Measurements from ENCODE around the gene KCTD16. TPM values are rescaled to one million over a fixed set of nuclear protein-coding genes. Genes with fewer than 3 reads are reported as not detected.

KCTD16 gene
- total RNA-seq, 2 donors from 2014 or later, result 0.14 to 0.62 TPM

DNA sequence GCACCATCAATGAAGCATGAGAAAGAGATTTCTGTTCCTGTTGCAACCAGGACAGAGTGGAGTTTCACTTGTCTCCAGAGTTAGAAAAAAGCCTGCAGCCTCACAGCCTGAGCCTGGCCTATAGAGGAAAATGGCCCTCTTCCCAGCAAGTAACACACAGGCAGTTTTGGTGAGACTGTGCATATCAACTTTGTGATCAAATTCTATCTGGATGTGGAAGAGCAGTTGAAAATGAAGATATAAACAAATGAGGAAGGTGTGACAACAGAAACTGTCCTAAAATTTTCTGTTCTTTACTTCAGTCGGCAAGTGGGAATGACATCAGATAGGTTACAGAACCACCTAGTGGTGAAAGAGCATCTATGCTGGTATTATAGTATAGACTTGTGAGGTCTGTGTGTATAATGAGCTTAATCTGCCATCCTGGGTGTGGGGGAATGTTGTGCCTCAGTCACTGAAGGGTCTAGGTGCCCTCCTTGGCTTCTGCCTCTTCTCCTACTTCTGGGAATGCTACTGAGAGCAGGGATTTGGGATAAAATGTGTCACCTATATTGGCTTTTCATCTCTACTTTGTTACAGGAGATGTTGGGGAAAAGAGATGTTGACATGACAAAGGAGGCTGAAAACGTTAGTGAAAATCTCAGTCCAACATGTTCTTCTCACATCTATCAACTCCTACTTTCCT, 28.4 kb upstream of the KCTD16 start:
- intact Hi-C loops (cut with DNase I), result loop anchor here (5.0 kb wide), 1 partner anchor 1220 kb away; no protein-coding TSS in a partner anchor
- no peak for TF ChIP-seq POLR2AphosphoS5 (IDR thresholded peaks at IDR 0.05)
- TF ChIP-seq, protein P1, sequence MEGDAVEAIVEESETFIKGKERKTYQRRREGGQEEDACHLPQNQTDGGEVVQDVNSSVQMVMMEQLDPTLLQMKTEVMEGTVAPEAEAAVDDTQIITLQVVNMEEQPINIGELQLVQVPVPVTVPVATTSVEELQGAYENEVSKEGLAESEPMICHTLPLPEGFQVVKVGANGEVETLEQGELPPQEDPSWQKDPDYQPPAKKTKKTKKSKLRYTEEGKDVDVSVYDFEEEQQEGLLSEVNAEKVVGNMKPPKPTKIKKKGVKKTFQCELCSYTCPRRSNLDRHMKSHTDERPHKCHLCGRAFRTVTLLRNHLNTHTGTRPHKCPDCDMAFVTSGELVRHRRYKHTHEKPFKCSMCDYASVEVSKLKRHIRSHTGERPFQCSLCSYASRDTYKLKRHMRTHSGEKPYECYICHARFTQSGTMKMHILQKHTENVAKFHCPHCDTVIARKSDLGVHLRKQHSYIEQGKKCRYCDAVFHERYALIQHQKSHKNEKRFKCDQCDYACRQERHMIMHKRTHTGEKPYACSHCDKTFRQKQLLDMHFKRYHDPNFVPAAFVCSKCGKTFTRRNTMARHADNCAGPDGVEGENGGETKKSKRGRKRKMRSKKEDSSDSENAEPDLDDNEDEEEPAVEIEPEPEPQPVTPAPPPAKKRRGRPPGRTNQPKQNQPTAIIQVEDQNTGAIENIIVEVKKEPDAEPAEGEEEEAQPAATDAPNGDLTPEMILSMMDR (IDR thresholded peaks at IDR 0.05), result peak in 3 of 4 experiments; percentile 45 to 53 (median 53)

DNA sequence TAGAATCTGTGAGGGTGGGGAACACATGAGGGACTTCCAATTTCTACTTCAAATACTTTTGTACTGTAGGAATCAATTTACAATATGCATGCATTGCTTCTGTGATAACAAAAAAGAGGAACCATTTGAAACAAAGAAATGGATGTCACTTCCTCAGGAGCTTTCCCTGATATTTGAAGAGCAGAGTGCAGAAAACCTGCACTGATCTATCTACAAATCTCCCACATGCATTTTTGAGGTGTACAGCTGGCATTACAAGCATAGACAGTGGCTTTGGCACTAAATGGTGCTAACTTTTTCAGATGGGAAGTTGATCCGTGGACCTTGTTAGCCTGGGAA, 27.9 kb upstream of the KCTD16 start:
- no peaks in the 10 kb centered on the region for H3K27me3 ChIP-seq (replicated peaks; ENCODE audit: insufficient read depth)
- 62% methylated on average over 1 of the region's 1 CpG for WGBS
- H3K4me1 ChIP-seq (replicated peaks), result no peaks in the 10 kb centered on the region
- no peak for DNase-seq (ENCODE audit: low spot score)
- no peaks in the 10 kb centered on the region for H3K9me3 ChIP-seq
- intact Hi-C loops (cut with DNase I), result loop anchor here (5.0 kb wide), 1 partner anchor 1220 kb away; no protein-coding TSS in a partner anchor
- no peak overlapping the region for H3K4me3 ChIP-seq
- H3K27ac ChIP-seq, result no peak overlapping the region
- TF ChIP-seq POLR2AphosphoS5 (IDR thresholded peaks at IDR 0.05) (no peak), POLR2A (IDR thresholded peaks at IDR 0.05) (no peak)
- TF ChIP-seq, protein P1 (IDR thresholded peaks at IDR 0.05), result no peak
- no peaks in the 10 kb centered on the region for H3K36me3 ChIP-seq

More for the DNA sequence above, 28.4 kb upstream of the KCTD16 start:
- no peaks in the 10 kb centered on the region for H3K9me3 ChIP-seq
- H3K27ac ChIP-seq, result no peak overlapping the region
- DNase-seq (ENCODE audit: low spot score), result no peak
- H3K27me3 ChIP-seq (replicated peaks; ENCODE audit: insufficient read depth), result no peaks in the 10 kb centered on the region
- WGBS, result 14% methylated on average over 2 of the region's 2 CpGs
- no peaks in the 10 kb centered on the region for H3K4me1 ChIP-seq (replicated peaks)
- no peak overlapping the region for H3K4me3 ChIP-seq
- no peaks in the 10 kb centered on the region for H3K36me3 ChIP-seq

DNA sequence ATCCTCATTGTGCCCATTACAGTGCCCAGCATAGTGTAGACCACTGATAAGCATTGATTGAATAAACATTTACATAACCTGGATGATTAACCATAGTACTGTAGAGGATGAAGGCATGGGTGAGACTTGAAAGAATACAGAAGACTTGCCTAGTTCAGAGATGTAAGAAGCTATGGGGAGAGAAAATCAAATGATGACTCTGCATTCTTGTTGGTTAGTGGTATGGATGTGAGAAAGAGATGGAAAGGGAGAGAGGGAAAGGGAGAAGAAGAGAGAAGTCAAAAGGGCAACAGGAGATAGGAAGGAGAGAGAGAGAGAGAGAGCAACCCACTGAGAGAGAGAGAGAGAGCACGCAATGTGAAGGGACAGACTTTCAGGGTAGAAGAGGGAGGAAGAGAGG, 27.0 kb upstream of the KCTD16 start:
- Histone ChIP-seq H3K9me3 (no peaks in the 10 kb centered on the region), H3K4me3 (no peak overlapping the region), H3K27me3 (replicated peaks; ENCODE audit: insufficient read depth) (no peaks in the 10 kb centered on the region), H3K36me3 (no peaks in the 10 kb centered on the region), H3K4me1 (replicated peaks) (no peaks in the 10 kb centered on the region), H3K27ac (no peak overlapping the region)
- DNase-seq (ENCODE audit: low spot score), result no peak
- TF ChIP-seq POLR2AphosphoS5 (IDR thresholded peaks at IDR 0.05) (no peak), POLR2A (IDR thresholded peaks at IDR 0.05) (no peak)
- TF ChIP-seq, protein P1 (IDR thresholded peaks at IDR 0.05), result no peak
- WGBS, result 91% methylated on average over 1 of the region's 1 CpG
- intact Hi-C loops (cut with DNase I), result loop anchor here (5.0 kb wide), 1 partner anchor 1221 kb away; no protein-coding TSS in a partner anchor

DNA sequence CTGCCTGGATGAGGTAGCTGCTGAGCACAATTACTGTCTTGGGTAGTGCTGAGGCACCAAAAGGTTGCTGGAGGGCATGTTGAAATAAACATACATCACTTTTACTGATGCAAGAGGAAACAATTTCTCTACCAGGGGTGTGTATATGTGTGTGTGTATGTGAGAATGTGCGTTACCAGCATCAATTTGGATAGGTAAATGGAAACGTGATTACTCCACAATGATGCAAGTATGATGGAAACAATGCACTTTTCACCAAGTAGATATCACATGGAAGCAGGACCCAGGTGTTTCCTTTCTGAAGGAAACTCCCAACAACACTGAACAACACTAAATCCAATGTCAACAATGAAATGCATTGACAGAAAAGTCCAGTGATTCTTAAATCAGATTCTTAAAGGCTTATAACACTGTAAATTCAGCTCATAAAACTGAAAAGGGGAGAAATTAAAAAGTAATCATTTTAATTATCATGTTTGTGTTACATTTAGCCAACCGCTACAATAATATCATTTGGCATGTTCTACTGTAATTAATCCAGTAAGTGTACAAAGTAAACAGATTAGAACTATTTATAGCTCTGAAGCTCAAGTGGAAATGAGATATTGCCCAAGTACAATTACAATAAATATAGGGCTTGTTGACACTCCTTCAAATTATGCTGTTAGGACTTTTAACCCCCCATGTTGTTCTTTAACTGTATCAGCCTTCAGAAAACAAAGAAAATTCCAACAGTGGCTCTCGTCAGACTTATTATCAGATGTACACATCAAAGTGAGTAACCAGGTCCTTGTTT, 25.5 kb upstream of the KCTD16 start:
- Histone ChIP-seq H3K27ac (no peak overlapping the region), H3K4me3 (no peak overlapping the region), H3K4me1 (replicated peaks) (no peaks in the 10 kb centered on the region), H3K9me3 (no peaks in the 10 kb centered on the region), H3K36me3 (no peaks in the 10 kb centered on the region), H3K27me3 (replicated peaks; ENCODE audit: insufficient read depth) (no peaks in the 10 kb centered on the region)
- TF ChIP-seq, protein P1 (IDR thresholded peaks at IDR 0.05), result no peak
- TF ChIP-seq POLR2A (IDR thresholded peaks at IDR 0.05), result no peak
- no peak for TF ChIP-seq POLR2AphosphoS5 (IDR thresholded peaks at IDR 0.05)
- 36% methylated on average over 4 of the region's 4 CpGs for WGBS
- intact Hi-C loops (cut with DNase I), result loop anchor here (5.0 kb wide), 1 partner anchor 1223 kb away; no protein-coding TSS in a partner anchor
- no peak for DNase-seq (ENCODE audit: low spot score)

Measured in prostate gland (tissue), 2 donors.